Activated T-cell treated with anti-CD3 and anti-CD28 coated beads, Interleukin-2, amount 50 U/mL, for 48 hours (primary cell): ENCODE results near the gene CTBS.
"Not testable (repeated sequence)": the region's sequence is repeated elsewhere in the genome, so short reads cannot be mapped to it uniquely, and the experiment has no call there.

Experiments used
- DNase-seq, 2 experiments: peaks; one replicate each; pipeline ENCODE4 v3.0.0-alpha.2; 2020

The CTBS gene

DNA sequence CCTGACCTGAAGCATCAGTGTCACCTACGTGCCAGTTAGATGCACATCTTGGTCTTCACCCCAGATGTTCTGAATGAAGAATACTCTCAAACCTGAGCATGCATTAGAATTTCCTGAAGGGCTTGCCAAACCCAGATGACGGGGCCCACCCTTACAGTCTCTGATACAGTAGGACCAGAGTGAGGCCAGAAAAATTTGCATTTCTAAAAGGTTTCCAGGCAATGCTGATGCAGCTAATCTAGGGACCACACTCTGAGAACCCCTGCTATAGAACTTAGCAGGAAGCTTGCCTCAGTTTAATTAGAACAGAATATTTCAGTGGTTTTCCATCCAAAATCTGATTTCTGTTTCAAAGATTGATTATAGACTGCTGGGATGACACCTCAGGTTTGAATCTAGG lies 9.9 kb upstream of the CTBS start:
- DNase-seq, result no peak

DNA sequence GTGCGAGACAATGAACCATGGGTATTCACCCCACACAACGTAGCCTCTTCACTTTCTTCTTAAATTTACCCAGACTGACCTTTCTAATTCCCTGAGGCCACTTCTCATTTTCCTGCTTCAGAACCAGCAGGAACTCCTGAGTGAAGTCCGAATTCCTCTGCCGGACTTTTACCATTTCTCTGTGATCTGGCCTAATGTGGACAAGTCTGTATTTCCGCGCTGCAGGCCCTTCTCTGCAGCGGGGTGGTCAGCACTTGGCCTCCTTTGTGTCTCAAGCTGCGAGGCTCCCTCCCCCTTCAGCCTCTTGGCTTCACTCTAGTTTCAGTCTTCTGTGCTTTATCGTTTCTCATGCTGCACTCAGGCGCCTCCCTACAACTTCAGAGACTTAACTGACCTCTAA lies 9.4 kb upstream of the CTBS start:
- DNase-seq, result no peak

- no peak for DNase-seq
Observed at GRCh38 chr1:84582802-84583587, 8.8 kb upstream of the CTBS start.

DNA sequence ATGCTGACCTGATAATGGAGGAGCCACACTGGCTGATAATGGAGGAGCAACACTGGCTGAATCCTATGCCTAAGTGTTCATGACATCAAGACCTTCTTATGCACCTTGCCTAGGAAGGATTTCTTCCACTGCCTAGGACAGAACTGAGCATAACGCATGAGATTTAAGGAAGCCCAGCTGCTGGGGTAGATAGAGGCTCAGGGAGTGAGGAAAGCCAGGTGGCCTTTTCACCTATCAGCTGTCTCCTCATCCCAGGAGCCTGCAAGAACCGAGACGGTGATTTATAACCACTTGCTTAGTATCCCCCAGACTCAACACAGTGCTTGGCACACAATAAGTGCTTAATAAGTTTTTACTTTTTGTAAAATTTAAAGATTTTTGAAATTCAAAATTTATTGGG lies 7.4 kb upstream of the CTBS start:
- no peak for DNase-seq

- DNase-seq, result no peak
Observed at GRCh38 chr1:84574936-84575335, 696 bp upstream of the CTBS start.

DNA sequence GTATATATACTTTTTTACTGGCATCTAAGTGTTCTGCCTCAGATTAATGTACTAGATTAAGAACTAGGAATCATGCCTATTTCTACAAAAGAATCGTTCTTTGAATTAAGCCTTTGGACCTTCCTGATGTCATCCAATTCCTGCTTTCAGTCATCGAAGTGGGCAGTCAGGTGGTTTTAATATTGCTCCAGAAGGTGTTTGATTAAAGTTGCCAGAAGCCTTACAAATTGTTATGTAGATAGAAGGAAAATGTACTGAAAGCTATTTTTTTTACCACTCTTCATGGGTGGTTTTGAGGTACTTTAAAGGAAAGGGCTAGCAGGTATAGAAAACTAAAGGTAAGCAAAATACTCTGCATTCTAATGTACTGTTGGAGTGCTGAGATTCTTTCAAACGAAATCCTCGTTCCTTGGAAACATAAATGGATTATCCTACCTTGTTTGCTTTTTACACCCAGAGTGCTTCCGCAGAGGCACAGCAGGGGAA lies 716 bp downstream of the CTBS start:
- DNase-seq, result no peak

GRCh38 chr1:84571150-84571535 lies 3.1 kb downstream of the CTBS start:
- no peak for DNase-seq

- no peak for DNase-seq
Observed at GRCh38 chr1:84570436-84571149, 3.6 kb downstream of the CTBS start.

DNA sequence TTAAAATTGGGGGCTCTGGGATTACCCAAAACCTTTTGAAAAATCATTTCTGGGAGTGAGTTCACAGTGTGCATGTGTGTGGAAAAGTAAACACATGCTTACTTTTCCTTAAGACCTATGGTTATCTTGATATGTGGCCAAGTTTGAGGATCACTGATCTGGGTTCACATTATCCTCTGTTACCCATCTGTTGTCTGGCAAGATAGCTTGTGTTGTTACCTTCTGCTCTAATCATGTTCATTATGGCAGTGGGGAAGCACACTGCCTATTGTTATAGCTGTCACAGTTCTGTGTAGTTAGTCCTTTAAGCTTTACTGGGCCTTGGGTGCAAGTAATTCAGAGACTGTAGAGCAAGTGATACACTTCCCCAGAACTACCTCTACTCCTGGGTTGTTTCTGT lies 5.0 kb downstream of the CTBS start:
- no peak for DNase-seq

GRCh38 chr1:84550826-84551225 lies 23.4 kb downstream of the CTBS start:
- no peak for DNase-seq

DNA sequence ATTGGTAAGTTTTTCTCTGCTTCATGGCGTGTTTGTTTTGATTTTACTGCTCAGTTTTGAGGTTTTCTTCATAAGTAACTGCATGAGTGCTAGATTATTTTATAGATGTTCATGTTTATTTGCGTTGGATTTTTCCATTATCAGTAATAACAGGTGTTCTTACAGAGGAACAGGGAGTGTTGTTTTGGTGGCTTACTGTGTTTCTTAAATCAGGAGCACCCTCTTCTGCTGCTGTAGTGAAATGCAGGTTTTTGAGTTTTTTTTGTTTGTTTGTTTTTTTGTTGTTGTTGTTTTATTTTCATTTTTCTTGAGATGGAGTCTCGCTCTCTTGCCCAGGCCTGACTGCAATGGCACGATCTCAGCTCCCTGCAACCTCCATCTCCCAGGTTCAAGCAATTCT lies 32.6 kb downstream of the CTBS start:
- DNase-seq, result no peak

DNA sequence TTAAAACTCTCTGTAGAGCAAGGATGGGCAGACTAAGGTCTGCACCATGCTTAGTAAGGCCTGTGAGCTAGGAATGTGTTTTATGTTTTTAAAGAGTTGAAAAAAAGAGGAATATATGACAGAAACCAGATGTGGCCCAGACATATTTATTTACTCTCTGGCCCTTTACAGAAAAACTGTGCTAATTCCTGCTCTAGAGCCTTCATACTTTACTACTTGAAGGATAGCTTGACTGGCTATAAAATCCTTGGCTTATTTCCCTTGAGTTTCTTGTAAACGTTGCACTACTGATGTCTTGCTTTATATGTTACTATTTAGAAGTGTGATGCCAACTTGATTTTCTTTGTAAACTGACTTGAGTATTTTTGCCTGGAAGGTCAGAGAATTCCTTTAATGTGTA lies 33.5 kb downstream of the CTBS start:
- no peak for DNase-seq

- DNase-seq, result no peak
Observed at GRCh38 chr1:84539972-84540371, 34.3 kb downstream of the CTBS start.

DNA sequence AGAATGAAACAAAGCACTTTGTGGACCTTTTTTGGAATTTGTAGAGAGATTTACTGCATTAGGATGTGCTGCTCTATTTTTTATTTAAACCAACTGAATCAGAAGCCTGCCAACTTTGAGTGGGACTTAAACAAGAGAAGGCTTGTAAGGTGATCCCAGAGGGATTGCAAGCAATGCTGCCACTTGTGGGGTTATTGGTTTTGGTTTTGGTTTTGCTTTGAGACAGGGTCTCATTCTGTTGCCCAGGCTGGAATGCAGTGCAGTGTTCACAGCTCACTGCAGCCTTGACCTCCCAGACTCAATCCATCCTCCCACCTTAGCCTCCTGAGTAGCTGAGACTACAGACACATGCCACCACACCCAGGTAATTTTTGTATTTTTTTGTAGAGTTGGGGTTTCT lies 35.6 kb downstream of the CTBS start:
- no peak for DNase-seq

DNA sequence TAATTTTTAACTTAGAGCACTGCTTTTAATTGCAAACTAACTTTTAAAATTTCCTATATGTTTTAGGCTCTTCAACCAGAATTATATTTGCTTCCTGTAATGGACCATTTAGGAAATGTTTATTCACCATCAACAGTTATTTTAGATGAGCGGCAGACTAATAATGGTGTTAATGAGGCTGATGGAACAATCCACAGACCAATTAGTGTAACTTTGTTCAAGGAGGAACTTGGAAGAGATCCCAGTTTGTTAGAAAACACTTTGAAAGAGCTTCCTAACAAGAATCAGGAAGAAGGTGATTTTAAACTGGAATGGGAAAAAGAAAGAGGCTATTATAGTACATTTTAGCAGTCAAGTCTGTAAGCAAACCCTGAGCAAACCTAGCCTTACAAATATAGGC lies 48.5 kb downstream of the CTBS start:
- no peak for DNase-seq

DNA sequence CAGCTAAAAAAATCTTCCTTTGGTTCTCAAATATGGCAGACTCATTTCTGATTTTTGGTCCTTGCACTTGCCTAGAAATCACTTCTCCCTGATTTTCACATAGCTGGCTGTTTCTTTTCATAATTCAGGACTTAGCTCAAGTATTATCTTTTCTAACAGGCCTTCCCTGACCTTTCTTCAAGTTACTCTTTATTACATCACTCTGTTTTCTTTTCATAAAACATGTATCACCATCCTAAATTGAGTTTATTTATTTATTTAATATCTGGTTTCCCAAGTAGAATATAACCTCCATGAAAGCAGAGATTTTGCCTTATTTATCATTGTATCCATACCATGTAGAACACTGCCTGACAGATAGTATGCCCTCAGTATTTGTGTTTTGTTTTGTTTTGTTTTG lies 49.6 kb downstream of the CTBS start:
- DNase-seq, result no peak

DNA sequence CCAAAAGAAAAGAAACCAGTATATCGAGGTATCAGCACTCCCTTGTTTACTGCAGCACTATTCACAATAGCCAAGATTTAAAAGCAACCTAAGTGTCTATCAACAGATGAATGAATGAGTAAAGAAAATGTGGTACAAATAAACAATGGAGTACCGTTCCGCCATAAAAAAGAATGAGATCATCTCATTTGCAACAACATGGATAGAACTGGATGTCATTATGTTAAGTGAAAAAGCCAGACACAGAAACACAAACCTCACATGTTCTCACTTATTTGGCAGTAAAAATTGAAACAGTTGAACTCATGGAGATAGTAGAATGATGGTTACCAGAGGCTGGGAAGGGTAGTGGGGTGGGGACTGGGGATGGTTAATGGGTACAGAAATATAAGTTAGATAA lies 63.6 kb downstream of the CTBS start:
- DNase-seq, result no peak

DNA sequence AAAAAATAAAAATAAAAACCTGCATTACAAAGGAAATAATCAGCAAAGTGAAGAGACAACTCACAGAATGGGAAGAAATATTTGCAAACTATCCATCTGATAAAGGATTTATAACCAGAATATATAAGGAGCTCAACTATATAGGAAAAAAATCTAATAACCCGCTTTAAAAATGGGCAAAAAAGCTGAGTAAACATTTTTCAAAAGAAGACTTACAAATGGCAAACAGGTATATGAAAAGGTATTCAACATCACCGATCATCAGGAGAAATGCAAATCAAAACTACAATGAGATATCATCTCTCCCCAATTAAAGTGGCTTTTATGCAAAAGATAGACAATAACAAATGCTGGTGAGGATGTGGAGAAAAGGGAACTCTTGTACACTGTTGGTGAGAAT lies 64.1 kb downstream of the CTBS start:
- DNase-seq, result no peak

- DNase-seq, result no peak
Observed at GRCh38 chr1:84509029-84509428, 65.2 kb downstream of the CTBS start.

GRCh38 chr1:84508510-84508909 lies 65.7 kb downstream of the CTBS start:
- DNase-seq, result no peak

GRCh38 chr1:84507887-84508286 lies 66.4 kb downstream of the CTBS start:
- DNase-seq, result not testable (repeated sequence)

DNA sequence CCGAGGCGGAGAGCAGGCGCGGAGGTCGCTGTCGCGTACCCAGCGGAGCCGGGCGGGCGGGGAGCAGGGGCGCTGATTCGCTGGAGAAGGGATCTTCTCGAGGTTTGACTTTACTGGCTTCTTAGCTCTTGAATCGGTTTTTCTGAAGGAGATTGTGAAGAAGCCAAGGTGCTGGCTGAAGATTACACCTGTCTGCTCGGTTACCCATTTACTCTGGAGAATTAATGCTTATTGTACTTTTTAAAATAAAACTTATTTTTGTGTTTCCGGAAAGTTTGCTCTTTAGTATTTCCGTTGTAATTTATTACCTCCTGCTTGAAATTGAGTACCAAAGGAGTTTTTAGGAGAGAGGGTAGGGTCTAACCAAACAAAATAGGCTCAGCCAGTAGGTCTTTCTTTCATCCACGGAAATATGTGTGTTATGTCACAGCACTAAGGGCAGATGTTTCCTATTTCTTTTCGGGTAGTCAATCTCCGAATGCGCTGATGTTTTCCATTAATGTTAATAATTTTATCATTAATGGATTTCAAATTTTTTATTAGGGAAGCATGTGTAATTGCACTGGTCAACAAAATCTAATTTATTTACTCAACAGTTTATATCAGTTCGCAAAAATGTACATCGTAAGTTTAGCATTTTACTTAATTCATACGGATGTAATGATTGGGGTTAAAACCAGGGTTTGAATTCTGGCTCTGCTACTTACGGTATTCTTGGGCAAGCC lies 67.3 kb downstream of the CTBS start:
- peak in 1 of 2 experiments; percentile 88 for DNase-seq

GRCh38 chr1:84506002-84506728 lies 68.1 kb downstream of the CTBS start, which contains the start of the genes GNG5 and SPATA1:
GNG5 (minus strand) TSS chr1:84506581; CDS start chr1:84506091, 490 bp downstream.
SPATA1 (plus strand) TSS chr1:84506386; CDS start chr1:84516360, 9,974 bp downstream.
- DNase-seq, result peak; percentile 97 to 98
